GM21723 (cell line): ENCODE data around the gene INPP4B.
"Not testable (repeated sequence)": the region's sequence is repeated elsewhere in the genome, so short reads cannot be mapped to it uniquely, and the experiment has no call there.

ENCODE experiments used
- ATAC-seq: cut with Tn5 transposase; IDR thresholded peaks from one replicate; pipeline ENCODE4 v1.9.1; 2021; ENCODE audit warnings: mild to moderate bottlenecking, moderate library complexity; ENCODE audit not compliant: unreplicated experiment

INPP4B gene

GRCh38 chr4:142826503-142827241 lies 19.4 kb downstream of the INPP4B start:
- ATAC-seq = no peak

- no peak for ATAC-seq
Measured at GRCh38 chr4:142824368-142824767, 21.7 kb downstream of the INPP4B start.

- no peak for ATAC-seq
Measured at GRCh38 chr4:142823796-142824195, 22.3 kb downstream of the INPP4B start.

DNA sequence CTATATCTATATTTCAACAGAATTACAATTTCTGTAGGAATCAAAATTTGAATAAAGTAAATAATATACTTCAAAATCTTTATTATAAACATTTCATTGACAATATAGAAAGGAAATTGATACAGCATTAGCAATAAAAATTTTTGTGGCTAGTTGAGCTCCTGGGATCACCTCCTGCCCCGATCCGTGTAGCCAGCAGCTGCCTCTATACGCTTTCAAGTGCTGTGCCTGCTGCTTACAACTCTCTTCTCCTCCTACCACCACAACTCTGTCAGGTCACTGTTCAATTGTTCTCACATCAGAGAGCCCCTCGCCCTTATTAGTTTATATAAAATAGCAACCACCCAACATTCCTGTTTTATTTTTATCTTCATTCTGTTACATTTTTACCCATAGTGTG lies 27.6 kb downstream of the INPP4B start:
- no peak for ATAC-seq

GRCh38 chr4:142818031-142818430 lies 28.1 kb downstream of the INPP4B start:
- no peak for ATAC-seq

- no peak for ATAC-seq
Measured at GRCh38 chr4:142817442-142817841, 28.7 kb downstream of the INPP4B start.

- no peak for ATAC-seq
Measured at GRCh38 chr4:142815834-142816233, 30.3 kb downstream of the INPP4B start.

DNA sequence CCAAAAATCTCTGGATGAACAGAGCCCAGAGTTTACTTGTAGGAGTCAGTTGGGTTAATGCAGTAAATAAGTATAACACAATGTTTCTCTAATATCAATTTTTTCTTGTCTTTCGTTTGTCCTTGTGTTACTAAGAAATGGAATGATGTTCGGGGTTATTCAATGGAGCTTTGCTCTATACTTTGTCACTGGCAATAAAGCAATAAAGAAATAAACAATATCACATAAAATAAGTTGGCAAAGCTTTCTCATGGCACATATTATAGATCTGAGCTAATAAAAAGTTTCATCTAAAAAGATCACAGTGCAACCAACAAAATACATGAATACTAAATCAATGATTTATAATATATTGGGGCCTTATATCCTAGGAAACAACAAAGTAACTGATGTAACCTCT lies 32.7 kb downstream of the INPP4B start:
- ATAC-seq = no peak

DNA sequence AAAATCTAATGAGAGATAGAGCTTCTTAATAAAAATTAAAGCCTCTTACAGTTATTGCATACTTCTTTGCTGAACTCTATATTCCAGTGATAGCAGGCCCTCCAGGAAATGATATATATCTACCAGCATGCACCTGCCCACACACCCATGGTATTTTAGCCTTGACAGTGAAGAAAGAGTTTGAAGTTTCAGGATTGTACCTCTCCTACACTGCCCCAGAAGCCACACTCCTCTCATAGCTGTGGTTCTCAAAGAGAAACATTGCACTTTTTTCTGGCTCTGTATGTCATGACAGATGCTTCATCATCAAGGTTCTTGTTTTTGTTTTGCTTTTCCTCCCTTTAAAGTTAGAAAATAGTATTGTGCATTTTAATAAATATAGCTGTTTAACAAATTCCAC lies 34.0 kb downstream of the INPP4B start:
- no peak for ATAC-seq

DNA sequence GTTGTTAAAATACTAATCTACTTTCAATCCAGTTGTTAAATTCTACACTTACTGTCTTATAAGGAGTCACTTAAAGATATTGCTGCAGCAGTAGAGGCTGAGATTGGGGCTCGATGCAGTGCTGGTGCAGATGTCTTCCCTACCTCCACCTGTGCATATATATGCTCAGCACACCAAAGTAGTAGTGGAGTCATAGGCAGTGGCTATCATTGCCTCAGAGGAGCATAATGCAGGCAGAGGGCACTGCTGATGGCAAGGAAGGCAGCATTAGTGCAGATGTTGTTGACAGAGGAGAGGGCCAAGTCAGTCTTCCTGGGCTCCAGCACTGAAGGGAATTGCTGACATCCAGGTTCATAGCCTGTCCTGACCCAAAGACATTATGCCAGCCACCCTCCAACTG lies 35.1 kb downstream of the INPP4B start:
- ATAC-seq = no peak

DNA sequence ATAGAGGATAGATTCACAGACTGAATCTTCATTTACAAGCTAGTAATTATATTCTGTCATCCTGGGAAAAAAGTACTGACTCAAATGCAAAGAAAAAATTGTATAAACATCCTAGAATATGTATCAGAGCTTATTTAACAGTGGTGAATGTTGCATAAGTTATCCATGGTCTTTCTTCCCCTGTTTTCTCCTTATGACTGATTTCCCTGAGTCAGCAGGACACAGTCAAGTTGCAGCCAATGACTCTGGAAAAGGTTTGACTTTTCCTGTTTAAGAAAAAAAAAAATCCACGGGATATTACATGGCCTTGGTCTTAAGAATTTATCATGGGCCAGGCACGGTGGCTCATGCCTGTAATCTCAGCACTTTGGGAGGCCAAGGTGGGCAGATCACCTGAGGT lies 36.5 kb downstream of the INPP4B start:
- no peak for ATAC-seq

- ATAC-seq = not testable (repeated sequence)
Measured at GRCh38 chr4:142803879-142804278, 42.2 kb downstream of the INPP4B start.

GRCh38 chr4:142801966-142802365 lies 44.1 kb downstream of the INPP4B start:
- no peak for ATAC-seq

GRCh38 chr4:142781114-142781513 lies 65.0 kb downstream of the INPP4B start:
- ATAC-seq = no peak

DNA sequence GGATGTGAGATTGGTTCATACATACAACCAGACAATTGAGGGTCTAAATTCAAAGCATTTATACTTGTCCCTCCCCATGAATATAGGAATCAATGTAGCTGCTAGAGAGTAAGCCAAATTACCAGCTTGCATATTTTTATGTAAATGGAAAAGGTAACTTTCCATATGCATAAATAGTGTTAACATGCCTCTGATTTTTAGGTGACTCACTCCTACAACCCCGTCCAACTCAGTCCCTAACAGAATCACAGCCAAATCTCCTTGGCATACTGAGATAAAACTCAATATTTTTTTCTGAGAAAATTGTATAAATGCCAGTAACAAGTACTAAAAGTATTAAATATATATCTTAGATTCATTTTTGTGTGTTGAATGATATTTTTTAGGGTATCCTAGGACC lies 67.2 kb downstream of the INPP4B start:
- ATAC-seq = no peak

- ATAC-seq = no peak
Measured at GRCh38 chr4:142778430-142778829, 67.7 kb downstream of the INPP4B start.

GRCh38 chr4:142777045-142777743 lies 68.9 kb downstream of the INPP4B start:
- no peak for ATAC-seq

DNA sequence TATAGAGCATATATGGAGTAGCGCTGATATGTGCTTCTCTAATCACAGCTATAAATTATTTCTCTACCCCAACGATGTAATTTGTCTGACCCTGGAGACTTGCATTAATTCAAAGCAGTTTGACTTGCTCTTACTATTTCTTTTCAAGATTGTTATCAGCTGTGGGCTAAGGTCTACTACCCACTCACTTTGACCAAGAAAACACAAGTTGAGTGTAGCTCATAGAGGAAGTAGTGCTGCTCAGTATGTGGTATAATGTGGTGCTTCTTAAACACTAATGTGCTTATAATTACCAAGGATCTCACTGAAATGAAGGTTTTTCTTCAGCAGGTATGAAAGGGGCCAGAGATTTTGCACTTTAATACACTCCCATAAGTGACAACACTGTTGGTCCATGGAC lies 70.1 kb downstream of the INPP4B start:
- no peak for ATAC-seq

- no peak for ATAC-seq
Measured at GRCh38 chr4:142773505-142773904, 72.6 kb downstream of the INPP4B start.

GRCh38 chr4:142762280-142762679 lies 83.8 kb downstream of the INPP4B start:
- no peak for ATAC-seq

DNA sequence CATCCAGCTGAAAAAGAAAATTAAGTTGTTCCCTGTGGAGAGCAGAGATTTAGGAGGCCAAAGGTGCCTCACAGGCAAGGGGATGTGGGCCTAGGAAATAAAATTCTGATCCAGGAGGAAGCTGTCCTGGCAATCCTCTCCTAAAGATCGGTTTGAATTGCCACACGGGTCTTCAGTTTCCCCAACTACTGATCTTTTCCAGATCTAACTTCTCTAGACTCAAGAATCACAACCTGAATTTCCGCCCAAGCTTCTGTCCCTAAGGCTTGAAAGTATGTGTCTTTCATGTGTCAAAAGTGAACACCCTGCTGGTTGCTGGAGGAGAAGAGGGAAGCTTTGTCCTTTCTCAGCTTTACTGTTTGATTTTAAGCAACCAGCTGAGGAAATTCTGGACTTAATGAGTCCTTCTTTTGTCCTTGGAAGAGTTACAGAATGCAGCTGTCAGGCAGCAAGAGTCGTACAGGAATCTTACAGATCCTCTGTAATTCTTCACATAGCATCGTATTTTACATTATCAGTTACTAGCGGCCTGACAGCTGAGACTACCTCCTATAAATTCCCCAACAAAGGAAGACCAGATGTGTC lies 93.8 kb downstream of the INPP4B start:
- ATAC-seq = no peak

GRCh38 chr4:142743121-142743825 lies 102.8 kb downstream of the INPP4B start:
- no peak for ATAC-seq
